ENCODE results near the gene ZMIZ1.

ZMIZ1 gene

GRCh38 chr10:79243181-79244067 is 174.7 kb downstream of the ZMIZ1 start:
- peak overlapping the region; percentile 26 for H3K4me3 ChIP-seq (ENCODE audit: low read length)
- DNase-seq (ENCODE audit: low read depth), result no peak
- no peak for TF ChIP-seq CTCF (conservative IDR thresholded peaks at IDR 0.05; ENCODE audit: low read depth, low read length)

- DNase-seq (ENCODE audit: low read depth), result no peak
- H3K4me3 ChIP-seq (ENCODE audit: low read length), result peak overlapping the region; percentile 26
Observed at GRCh38 chr10:79244068-79244442, 175.3 kb downstream of the ZMIZ1 start.

GRCh38 chr10:79244841-79245504 is 176.2 kb downstream of the ZMIZ1 start:
- no peak for DNase-seq (ENCODE audit: low read depth)
- no peak for TF ChIP-seq CTCF (conservative IDR thresholded peaks at IDR 0.05; ENCODE audit: low read depth, low read length)
- H3K4me3 ChIP-seq (ENCODE audit: low read length), result no peak overlapping the region

More at GRCh38 chr10:79244068-79244442, 175.3 kb downstream of the ZMIZ1 start:
- TF ChIP-seq CTCF (conservative IDR thresholded peaks at IDR 0.05; ENCODE audit: low read depth, low read length), result no peak

- H3K4me3 ChIP-seq (ENCODE audit: low read length), result no peak overlapping the region
- DNase-seq (ENCODE audit: low read depth), result no peak
- TF ChIP-seq CTCF (conservative IDR thresholded peaks at IDR 0.05; ENCODE audit: low read depth, low read length), result no peak
Observed at GRCh38 chr10:79245539-79246208, 176.9 kb downstream of the ZMIZ1 start.

- peak; percentile 43 for DNase-seq (ENCODE audit: low read depth)
- no peak overlapping the region for H3K4me3 ChIP-seq (ENCODE audit: low read length)
- TF ChIP-seq CTCF (conservative IDR thresholded peaks at IDR 0.05; ENCODE audit: low read depth, low read length), result no peak
Observed at GRCh38 chr10:79246209-79246581, 177.4 kb downstream of the ZMIZ1 start.

DNA sequence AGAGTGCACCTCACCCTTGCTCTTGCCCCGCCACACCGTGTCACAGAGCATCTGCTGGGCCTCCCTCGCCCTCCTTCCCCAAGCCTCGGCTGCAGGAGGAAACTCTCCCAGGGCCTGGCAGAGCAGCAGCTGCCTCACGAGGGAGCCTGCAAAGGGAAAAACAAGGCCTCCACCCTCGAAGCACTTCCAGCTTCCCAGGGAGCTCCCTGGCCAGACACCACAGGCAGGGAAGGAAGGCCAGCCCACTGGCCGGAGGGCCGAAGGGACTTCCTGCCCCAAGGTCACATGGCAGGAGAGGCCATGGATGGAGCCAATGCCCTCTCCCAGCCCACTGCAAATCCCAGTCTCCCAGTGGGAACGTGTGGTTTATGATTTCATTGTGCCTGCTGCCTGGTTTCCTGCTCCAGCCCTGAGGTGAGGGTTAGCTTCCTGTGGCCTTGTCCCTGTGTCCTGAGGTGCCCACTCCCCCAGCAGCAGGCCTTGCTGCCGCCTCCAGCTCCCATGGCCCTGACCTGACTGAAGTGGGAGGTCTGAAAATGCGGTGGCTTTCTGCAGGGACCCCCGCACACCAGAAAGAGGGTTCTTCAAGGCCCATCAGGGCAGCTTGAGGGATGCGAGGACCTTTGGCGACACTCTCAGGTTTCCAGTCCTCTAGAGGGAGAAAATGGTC is 178.0 kb downstream of the ZMIZ1 start:
- DNase-seq (ENCODE audit: low read depth), result no peak
- H3K4me3 ChIP-seq (ENCODE audit: low read length), result no peak overlapping the region
- TF ChIP-seq CTCF (conservative IDR thresholded peaks at IDR 0.05; ENCODE audit: low read depth, low read length), result no peak

All from retinal pigment epithelial cell (primary cell).